Melanocyte of skin (primary cell): Measurements from ENCODE around the gene SLC34A2. TPM values are rescaled to one million over a fixed set of nuclear protein-coding genes. Genes with fewer than 3 reads are reported as not detected.

Experiments used
- small RNA-seq, 2 donors: library from RNA; depleted of rRNA; stranded (forward); fragments of <200 nt; gene quantifications; one replicate each; pipeline ENCODE3, GENCODE V24; 2012
- total RNA-seq, 2 donors: library from RNA; depleted of rRNA; stranded (reverse); fragments of >200 nt; gene quantifications; 2 replicates each; pipeline ENCODE4 v1.2.3, GENCODE V29; 2012

Gene SLC34A2, protein sequence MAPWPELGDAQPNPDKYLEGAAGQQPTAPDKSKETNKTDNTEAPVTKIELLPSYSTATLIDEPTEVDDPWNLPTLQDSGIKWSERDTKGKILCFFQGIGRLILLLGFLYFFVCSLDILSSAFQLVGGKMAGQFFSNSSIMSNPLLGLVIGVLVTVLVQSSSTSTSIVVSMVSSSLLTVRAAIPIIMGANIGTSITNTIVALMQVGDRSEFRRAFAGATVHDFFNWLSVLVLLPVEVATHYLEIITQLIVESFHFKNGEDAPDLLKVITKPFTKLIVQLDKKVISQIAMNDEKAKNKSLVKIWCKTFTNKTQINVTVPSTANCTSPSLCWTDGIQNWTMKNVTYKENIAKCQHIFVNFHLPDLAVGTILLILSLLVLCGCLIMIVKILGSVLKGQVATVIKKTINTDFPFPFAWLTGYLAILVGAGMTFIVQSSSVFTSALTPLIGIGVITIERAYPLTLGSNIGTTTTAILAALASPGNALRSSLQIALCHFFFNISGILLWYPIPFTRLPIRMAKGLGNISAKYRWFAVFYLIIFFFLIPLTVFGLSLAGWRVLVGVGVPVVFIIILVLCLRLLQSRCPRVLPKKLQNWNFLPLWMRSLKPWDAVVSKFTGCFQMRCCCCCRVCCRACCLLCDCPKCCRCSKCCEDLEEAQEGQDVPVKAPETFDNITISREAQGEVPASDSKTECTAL
- not detected for total RNA-seq

DNA sequence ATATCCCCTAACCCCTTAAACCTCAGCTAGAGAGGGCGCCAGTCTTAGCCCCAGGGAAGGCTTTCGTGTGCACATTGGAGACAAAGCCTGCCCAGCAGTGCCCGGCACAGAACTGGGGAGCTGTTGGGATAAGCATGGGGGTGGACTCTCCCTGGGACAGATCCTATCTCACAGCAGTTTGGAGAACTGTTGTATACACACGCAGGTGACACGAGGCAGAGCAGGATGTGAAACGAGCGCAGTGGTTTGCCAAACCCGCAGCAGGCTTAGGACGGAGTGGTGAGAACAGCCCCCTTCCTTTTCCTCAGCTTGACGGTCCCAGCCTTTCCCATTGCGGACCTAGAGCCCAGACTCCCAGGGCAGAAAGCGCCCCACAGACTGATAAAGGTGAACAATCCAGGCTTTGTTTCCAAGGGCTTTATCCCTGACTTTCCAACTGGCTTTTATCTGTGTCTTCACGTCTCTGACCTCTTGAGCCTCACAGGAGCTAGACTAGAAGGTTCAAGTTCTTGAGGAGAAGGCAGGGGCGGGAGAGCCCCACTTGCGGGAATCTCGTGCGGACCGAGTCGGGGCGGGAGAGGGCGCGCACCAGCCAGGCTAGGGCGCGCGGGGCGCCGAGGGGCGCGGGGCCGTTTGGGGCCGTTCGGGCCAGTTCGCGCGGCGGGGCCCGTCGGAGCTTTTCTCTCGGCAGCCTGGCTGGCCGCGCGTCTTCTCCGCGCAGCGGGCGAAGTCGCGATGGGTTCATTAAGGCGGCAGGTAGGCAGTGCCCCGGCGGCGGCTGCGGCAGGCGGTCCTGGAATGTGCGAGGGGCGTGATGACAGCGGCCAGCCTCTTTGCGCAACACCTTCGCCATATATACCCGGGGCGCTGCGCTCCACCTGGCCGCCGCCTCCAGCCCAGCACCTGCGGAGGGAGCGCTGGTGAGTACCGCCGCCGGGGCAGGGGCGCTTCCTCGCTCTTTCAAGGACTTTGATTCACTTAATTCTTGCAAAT is at the start of gene SLC34A2:
Gene SLC34A2, plus strand, starts transcription at position 881 of the 993 bp plus-strand sequence. CDS start 6,650 bp downstream, outside the sequence.

Small RNA genes within 50 kb of the gene (small RNA-seq; reads per million reads assigned to genes)
- gene AC092436.3: 0 reads per million in 2 donors
- gene MTND4LP22: 0 reads per million in 2 donors
- 0 reads per million in 2 donors for gene RPS29P11

Other genes starting within 250 kb of the SLC34A2 start
- gene SEL1L3, start 207.1 kb downstream of the SLC34A2 start, total RNA-seq: 10 to 100 TPM in 1 of 2 donors, 1 to 10 TPM in 1; 3.7 to 11.0 TPM